Sigmoid colon (tissue), 3 donors: ENCODE results near the gene LUC7L2.
"Not testable (repeated sequence)": the region's sequence is repeated elsewhere in the genome, so short reads cannot be mapped to it uniquely, and the experiment has no call there.

Source experiments
- POLR2A ChIP-seq, 2 donors: fragments of 450-650 bp; IDR thresholded peaks; one replicate each; pipeline ENCODE4 v1.6.1; 2016; ENCODE audit warnings: antibody characterized with exemption in 2 of 2, mild to moderate bottlenecking in 2 of 2, moderate library complexity in 2 of 2
- TF ChIP-seq, protein P1 (sequence below), 4 experiments: fragments of 450-650 bp in 3 of 4; fragments of 200-600 bp in 1 of 4; IDR thresholded peaks; one replicate each; pipeline ENCODE4 v1.5.1; 2016 to 2019; ENCODE audit warnings: antibody characterized with exemption in 4 of 4, mild to moderate bottlenecking in 3 of 4, moderate library complexity in 2 of 4

DNA sequence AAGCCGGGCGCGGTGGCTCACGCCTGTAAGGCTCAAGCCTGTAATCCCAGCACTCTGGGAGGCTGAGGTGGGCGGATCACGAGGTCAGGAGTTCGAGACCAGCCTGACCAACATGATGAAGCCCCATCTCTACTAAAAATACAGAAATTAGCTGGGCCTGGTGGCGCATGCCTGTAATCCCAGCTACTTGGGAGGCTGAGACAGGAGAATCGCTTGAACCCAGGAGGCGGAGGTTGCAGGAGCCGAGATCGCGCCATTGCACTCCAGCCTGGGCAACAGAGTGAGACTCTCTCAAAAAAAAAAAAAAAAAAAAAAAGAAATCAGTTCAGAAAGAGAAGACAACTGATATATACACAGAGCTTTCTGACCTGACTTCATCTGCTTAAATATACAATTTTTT lies 26.3 kb upstream of the LUC7L2 start:
- not testable (repeated sequence) for TF ChIP-seq POLR2A (IDR thresholded peaks at IDR 0.05)
- TF ChIP-seq, protein P1, sequence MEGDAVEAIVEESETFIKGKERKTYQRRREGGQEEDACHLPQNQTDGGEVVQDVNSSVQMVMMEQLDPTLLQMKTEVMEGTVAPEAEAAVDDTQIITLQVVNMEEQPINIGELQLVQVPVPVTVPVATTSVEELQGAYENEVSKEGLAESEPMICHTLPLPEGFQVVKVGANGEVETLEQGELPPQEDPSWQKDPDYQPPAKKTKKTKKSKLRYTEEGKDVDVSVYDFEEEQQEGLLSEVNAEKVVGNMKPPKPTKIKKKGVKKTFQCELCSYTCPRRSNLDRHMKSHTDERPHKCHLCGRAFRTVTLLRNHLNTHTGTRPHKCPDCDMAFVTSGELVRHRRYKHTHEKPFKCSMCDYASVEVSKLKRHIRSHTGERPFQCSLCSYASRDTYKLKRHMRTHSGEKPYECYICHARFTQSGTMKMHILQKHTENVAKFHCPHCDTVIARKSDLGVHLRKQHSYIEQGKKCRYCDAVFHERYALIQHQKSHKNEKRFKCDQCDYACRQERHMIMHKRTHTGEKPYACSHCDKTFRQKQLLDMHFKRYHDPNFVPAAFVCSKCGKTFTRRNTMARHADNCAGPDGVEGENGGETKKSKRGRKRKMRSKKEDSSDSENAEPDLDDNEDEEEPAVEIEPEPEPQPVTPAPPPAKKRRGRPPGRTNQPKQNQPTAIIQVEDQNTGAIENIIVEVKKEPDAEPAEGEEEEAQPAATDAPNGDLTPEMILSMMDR (IDR thresholded peaks at IDR 0.05): not testable (repeated sequence)
